ENCODE data around the gene CCR6. TPM values are rescaled to one million over a fixed set of nuclear protein-coding genes. Genes with fewer than 3 reads are reported as not detected.

Gene CCR6
- not detected for total RNA-seq

DNA sequence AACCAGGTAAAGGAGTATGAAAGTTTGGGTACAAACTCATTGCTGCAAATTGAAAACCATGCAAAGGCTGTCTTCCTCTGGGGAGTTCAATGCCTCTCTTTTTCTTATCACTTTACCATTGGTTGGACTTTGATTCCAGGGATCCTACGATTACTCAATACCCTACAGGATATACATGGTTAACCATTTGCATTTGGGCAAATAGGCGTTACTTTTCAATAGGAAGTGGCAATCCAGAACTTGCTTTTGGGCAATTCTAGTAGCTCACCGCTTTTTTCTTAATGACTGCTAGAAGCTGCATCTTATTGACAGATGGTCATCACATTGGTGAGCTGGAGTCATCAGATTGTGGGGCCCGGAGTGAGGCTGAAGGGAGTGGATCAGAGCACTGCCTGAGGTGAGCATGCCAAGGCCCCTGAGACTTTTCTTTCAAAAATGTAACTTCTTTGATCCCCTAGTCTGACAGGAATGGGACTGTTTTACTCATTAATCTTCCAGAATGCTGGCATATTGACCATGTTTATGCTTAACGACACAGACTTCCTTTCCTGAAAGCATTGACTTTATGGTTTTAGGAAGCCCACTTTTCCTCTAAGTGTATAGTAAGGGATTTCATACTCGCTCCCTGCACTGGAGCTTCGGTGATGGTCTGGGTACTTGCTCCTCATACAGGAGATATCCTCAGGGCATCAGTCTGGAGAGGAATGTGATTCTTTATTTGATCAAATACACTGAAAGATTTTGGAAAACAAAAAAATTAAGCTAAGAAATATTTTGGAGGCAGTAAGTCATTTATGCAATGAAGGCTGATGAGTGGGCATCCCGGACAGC lies at the start of gene CCR6:
Gene CCR6, plus strand, starts transcription at position 270 of the 831 bp plus-strand sequence. CDS start 13,039 bp downstream, outside the sequence.
- H3K27me3 ChIP-seq, result no peaks in the 10 kb centered on the region
- H3K9me3 ChIP-seq, result no peaks in the 10 kb centered on the region
- DNase-seq (ENCODE audit: low spot score in 2 of 2), result no peak
- H3K27ac ChIP-seq, result no peak within 1 kb of the TSS
- no peaks in the 10 kb centered on the region for H3K36me3 ChIP-seq
- TF ChIP-seq, protein P1, sequence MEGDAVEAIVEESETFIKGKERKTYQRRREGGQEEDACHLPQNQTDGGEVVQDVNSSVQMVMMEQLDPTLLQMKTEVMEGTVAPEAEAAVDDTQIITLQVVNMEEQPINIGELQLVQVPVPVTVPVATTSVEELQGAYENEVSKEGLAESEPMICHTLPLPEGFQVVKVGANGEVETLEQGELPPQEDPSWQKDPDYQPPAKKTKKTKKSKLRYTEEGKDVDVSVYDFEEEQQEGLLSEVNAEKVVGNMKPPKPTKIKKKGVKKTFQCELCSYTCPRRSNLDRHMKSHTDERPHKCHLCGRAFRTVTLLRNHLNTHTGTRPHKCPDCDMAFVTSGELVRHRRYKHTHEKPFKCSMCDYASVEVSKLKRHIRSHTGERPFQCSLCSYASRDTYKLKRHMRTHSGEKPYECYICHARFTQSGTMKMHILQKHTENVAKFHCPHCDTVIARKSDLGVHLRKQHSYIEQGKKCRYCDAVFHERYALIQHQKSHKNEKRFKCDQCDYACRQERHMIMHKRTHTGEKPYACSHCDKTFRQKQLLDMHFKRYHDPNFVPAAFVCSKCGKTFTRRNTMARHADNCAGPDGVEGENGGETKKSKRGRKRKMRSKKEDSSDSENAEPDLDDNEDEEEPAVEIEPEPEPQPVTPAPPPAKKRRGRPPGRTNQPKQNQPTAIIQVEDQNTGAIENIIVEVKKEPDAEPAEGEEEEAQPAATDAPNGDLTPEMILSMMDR (IDR thresholded peaks at IDR 0.05), result no peak
- H3K4me3 ChIP-seq, result no peak within 1 kb of the TSS
- intact Hi-C loops (cut with DNase I), result no loop called here
- no peaks in the 10 kb centered on the region for H3K4me1 ChIP-seq

- TF ChIP-seq, protein P1 (IDR thresholded peaks at IDR 0.05), result no peak
- intact Hi-C loops (cut with DNase I), result no loop called here
Observed at GRCh38 chr6:167073679-167074274, 49.1 kb upstream of the CCR6 start.

DNA sequence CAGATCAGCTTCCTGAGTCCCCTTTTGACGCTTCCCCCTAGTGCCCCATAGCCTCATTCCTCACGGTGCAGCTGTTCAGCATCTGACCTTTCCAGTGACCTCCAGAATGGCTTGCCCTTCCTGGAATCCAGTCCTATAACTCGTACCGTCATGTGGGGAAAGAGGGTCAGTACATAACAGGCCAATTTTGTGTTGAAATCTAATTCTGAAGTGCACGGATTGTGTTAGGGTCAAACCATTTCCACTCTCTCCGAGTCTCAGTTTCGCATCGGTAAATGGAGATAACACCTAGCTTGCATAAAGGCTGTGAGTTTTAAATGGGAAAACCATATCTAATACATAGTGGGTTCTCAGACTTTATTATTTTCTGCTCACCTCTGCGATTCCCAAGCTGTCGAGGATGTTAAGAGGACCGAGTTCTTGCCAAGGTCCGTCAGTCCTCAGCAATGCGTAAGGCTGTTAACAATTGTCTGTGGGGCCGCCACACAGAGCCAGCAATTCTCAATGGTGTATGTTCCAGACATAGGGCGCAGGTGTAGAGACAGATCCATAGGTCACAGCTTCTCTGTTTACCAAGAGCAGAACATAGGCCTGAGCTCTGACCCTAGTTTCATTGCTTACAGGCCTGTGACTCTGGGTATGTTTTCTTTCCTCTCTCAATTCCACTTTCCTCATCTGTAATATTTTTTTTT lies 45.5 kb upstream of the CCR6 start:
- Histone ChIP-seq H3K27ac (no peak overlapping the region), H3K27me3 (no peaks in the 10 kb centered on the region), H3K36me3 (no peaks in the 10 kb centered on the region), H3K4me1 (no peaks in the 10 kb centered on the region), H3K4me3 (no peak overlapping the region), H3K9me3 (peaks cover 0 to 4% of the 10 kb centered on the region in 2 donors)
- intact Hi-C loops (cut with DNase I), result no loop called here
- no peak for DNase-seq (ENCODE audit: low spot score in 2 of 2)
- TF ChIP-seq, protein P1 (IDR thresholded peaks at IDR 0.05), result no peak

More at GRCh38 chr6:167073679-167074274, 49.1 kb upstream of the CCR6 start:
- peaks cover 0 to 6% of the 10 kb centered on the region in 2 donors for H3K9me3 ChIP-seq
- no peak overlapping the region for H3K4me3 ChIP-seq
- H3K27ac ChIP-seq, result no peak overlapping the region
- no peaks in the 10 kb centered on the region for H3K27me3 ChIP-seq
- no peaks in the 10 kb centered on the region for H3K4me1 ChIP-seq
- DNase-seq (ENCODE audit: low spot score in 2 of 2), result no peak
- H3K36me3 ChIP-seq, result no peaks in the 10 kb centered on the region

- intact Hi-C loops (cut with DNase I), result no loop called here
Observed at GRCh38 chr6:167078745-167079144, 44.2 kb upstream of the CCR6 start.

GRCh38 chr6:167079853-167080297 lies 43.0 kb upstream of the CCR6 start:
- no peak overlapping the region for H3K27ac ChIP-seq
- H3K27me3 ChIP-seq, result no peaks in the 10 kb centered on the region
- H3K4me3 ChIP-seq, result no peak overlapping the region
- no peaks in the 10 kb centered on the region for H3K9me3 ChIP-seq
- intact Hi-C loops (cut with DNase I), result no loop called here
- TF ChIP-seq, protein P1 (IDR thresholded peaks at IDR 0.05), result no peak
- H3K4me1 ChIP-seq, result no peaks in the 10 kb centered on the region
- DNase-seq (ENCODE audit: low spot score in 2 of 2), result no peak
- H3K36me3 ChIP-seq, result no peaks in the 10 kb centered on the region

More at GRCh38 chr6:167078745-167079144, 44.2 kb upstream of the CCR6 start:
- no peaks in the 10 kb centered on the region for H3K9me3 ChIP-seq
- H3K4me1 ChIP-seq, result no peaks in the 10 kb centered on the region
- no peaks in the 10 kb centered on the region for H3K27me3 ChIP-seq
- TF ChIP-seq, protein P1 (IDR thresholded peaks at IDR 0.05), result no peak
- no peaks in the 10 kb centered on the region for H3K36me3 ChIP-seq
- no peak overlapping the region for H3K4me3 ChIP-seq
- no peak overlapping the region for H3K27ac ChIP-seq
- no peak for DNase-seq (ENCODE audit: low spot score in 2 of 2)
